ENCODE results near the gene IGLL1.
"Not testable (repeated sequence)": the region's sequence is repeated elsewhere in the genome, so short reads cannot be mapped to it uniquely, and the experiment has no call there.

IGLL1 gene

GRCh38 chr22:23548501-23549197, 31.4 kb downstream of the IGLL1 start:
- Histone ChIP-seq H3K9ac (ENCODE audit: low read length) (no peak overlapping the region), H3K27ac (ENCODE audit: low read length) (no peak overlapping the region), H3K9me3 (replicated peaks; ENCODE audit: insufficient read depth, low read length) (no peaks in the 10 kb centered on the region), H4K20me1 (ENCODE audit: insufficient read depth, low read length) (no peaks in the 10 kb centered on the region), H3K36me3 (replicated peaks; ENCODE audit: insufficient read depth, low read length) (no peaks in the 10 kb centered on the region), H3K4me1 (ENCODE audit: low read length) (no peaks in the 10 kb centered on the region), H3K4me3 (ENCODE audit: low read length) (no peak overlapping the region), H3F3A (ENCODE audit: insufficient read depth, low read length) (no peaks in the 10 kb centered on the region), H3K4me2 (ENCODE audit: low read depth, low read length) (no peak overlapping the region), H3K79me2 (ENCODE audit: low read length) (no peaks in the 10 kb centered on the region), H3K27me3 (replicated peaks; ENCODE audit: insufficient read depth, low read length) (peaks cover 48% of the 10 kb centered on the region), H2AFZ (ENCODE audit: low read length) (no peak overlapping the region), H3K9me2 (replicated peaks; ENCODE audit: insufficient read depth, low read length) (no peaks in the 10 kb centered on the region)
- no peak for TF ChIP-seq CTCF (IDR thresholded peaks at IDR 0.05; ENCODE audit: low read length)
- TF ChIP-seq EZH2phosphoT487 (IDR thresholded peaks at IDR 0.05; ENCODE audit: low read length), result no peak
- no peak for TF ChIP-seq EZH2 (optimal IDR thresholded peaks at IDR 0.05; ENCODE audit: low read depth, low read length)
- DNase-seq, result no peak

- Histone ChIP-seq H3K9me3 (replicated peaks; ENCODE audit: insufficient read depth, low read length) (no peaks in the 10 kb centered on the region), H3K9me2 (replicated peaks; ENCODE audit: insufficient read depth, low read length) (no peaks in the 10 kb centered on the region), H4K20me1 (ENCODE audit: insufficient read depth, low read length) (no peaks in the 10 kb centered on the region), H2AFZ (ENCODE audit: low read length) (no peak overlapping the region), H3K27ac (ENCODE audit: low read length) (no peak overlapping the region), H3K27me3 (replicated peaks; ENCODE audit: insufficient read depth, low read length) (peaks cover 48% of the 10 kb centered on the region), H3K4me1 (ENCODE audit: low read length) (no peaks in the 10 kb centered on the region), H3K9ac (ENCODE audit: low read length) (no peak overlapping the region), H3K4me2 (ENCODE audit: low read depth, low read length) (no peak overlapping the region), H3K36me3 (replicated peaks; ENCODE audit: insufficient read depth, low read length) (no peaks in the 10 kb centered on the region), H3K4me3 (ENCODE audit: low read length) (no peak overlapping the region), H3F3A (ENCODE audit: insufficient read depth, low read length) (no peaks in the 10 kb centered on the region), H3K79me2 (ENCODE audit: low read length) (no peaks in the 10 kb centered on the region)
- DNase-seq, result no peak
- TF ChIP-seq CTCF (IDR thresholded peaks at IDR 0.05; ENCODE audit: low read length) (no peak), EZH2 (optimal IDR thresholded peaks at IDR 0.05; ENCODE audit: low read depth, low read length) (no peak), EZH2phosphoT487 (IDR thresholded peaks at IDR 0.05; ENCODE audit: low read length) (no peak)
Measured at GRCh38 chr22:23547818-23548500, 32.1 kb downstream of the IGLL1 start.

DNA sequence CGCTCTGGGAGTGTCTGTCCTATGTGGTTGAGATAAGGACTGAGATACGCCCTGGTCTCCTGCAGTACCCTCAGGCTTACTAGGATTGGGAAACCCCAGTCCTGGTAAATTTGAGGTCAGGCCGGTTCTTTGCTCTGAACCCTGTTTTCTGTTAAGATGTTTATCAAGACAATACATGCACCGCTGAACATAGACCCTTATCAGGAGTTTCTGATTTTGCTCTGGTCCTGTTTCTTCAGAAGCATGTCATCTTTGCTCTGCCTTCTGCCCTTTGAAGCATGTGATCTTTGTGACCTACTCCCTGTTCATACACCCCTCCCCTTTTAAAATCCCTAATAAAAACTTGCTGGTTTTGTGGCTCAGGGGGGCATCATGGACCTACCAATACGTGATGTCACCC, 32.7 kb downstream of the IGLL1 start:
- H3K4me3 ChIP-seq (ENCODE audit: low read length); H3K9me2 ChIP-seq (replicated peaks; ENCODE audit: insufficient read depth, low read length); H3K36me3 ChIP-seq (replicated peaks; ENCODE audit: insufficient read depth, low read length); H3K27ac ChIP-seq (ENCODE audit: low read length); H3K9me3 ChIP-seq (replicated peaks; ENCODE audit: insufficient read depth, low read length); H3F3A ChIP-seq (ENCODE audit: insufficient read depth, low read length); H3K9ac ChIP-seq (ENCODE audit: low read length); H3K4me1 ChIP-seq (ENCODE audit: low read length); DNase-seq; H4K20me1 ChIP-seq (ENCODE audit: insufficient read depth, low read length); H3K4me2 ChIP-seq (ENCODE audit: low read depth, low read length); H2AFZ ChIP-seq (ENCODE audit: low read length); H3K79me2 ChIP-seq (ENCODE audit: low read length): not testable (repeated sequence)
- H3K27me3 ChIP-seq (replicated peaks; ENCODE audit: insufficient read depth, low read length), result peaks cover 43% of the 10 kb centered on the region

GRCh38 chr22:23544852-23545251, 35.2 kb downstream of the IGLL1 start:
- Histone ChIP-seq H3K9me3 (replicated peaks; ENCODE audit: insufficient read depth, low read length) (no peaks in the 10 kb centered on the region), H3K4me2 (ENCODE audit: low read depth, low read length) (no peak overlapping the region), H3K4me3 (ENCODE audit: low read length) (no peak overlapping the region), H3K4me1 (ENCODE audit: low read length) (no peaks in the 10 kb centered on the region), H3K9ac (ENCODE audit: low read length) (no peak overlapping the region), H2AFZ (ENCODE audit: low read length) (no peak overlapping the region), H3F3A (ENCODE audit: insufficient read depth, low read length) (no peaks in the 10 kb centered on the region), H3K27ac (ENCODE audit: low read length) (no peak overlapping the region), H3K36me3 (replicated peaks; ENCODE audit: insufficient read depth, low read length) (no peaks in the 10 kb centered on the region), H4K20me1 (ENCODE audit: insufficient read depth, low read length) (no peaks in the 10 kb centered on the region), H3K27me3 (replicated peaks; ENCODE audit: insufficient read depth, low read length) (peaks cover 25% of the 10 kb centered on the region), H3K9me2 (replicated peaks; ENCODE audit: insufficient read depth, low read length) (no peaks in the 10 kb centered on the region), H3K79me2 (ENCODE audit: low read length) (no peaks in the 10 kb centered on the region)
- no peak for DNase-seq
- TF ChIP-seq EZH2 (optimal IDR thresholded peaks at IDR 0.05; ENCODE audit: low read depth, low read length), result no peak

DNA sequence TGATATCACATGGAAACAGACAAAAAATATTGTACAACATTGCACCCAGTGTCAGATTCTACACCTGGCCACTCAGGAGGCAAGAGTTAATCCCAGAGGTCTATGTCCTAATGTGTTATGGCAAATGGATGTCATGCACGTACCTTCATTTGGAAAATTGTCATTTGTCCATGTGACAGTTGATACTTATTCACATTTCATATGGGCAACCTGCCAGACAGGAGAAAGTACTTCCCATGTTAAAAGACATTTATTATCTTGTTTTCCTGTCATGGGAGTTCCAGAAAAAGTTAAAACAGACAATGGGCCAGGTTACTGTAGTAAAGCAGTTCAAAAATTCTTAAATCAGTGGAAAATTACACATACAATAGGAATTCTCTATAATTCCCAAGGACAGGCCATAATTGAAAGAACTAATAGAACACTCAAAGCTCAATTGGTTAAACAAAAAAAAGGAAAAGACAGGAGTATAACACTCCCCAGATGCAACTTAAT, 36.5 kb downstream of the IGLL1 start:
- peaks cover 18% of the 10 kb centered on the region; the same call in 1 of the 2 replicates for H3K27me3 ChIP-seq (replicated peaks; ENCODE audit: insufficient read depth, low read length)

More for the DNA sequence above, 36.5 kb downstream of the IGLL1 start:
- not testable (repeated sequence) for H3K4me3 ChIP-seq (ENCODE audit: low read length); H3K9ac ChIP-seq (ENCODE audit: low read length); DNase-seq; H3K9me2 ChIP-seq (replicated peaks; ENCODE audit: insufficient read depth, low read length); H4K20me1 ChIP-seq (ENCODE audit: insufficient read depth, low read length); H3K4me2 ChIP-seq (ENCODE audit: low read depth, low read length); H3K27ac ChIP-seq (ENCODE audit: low read length); H2AFZ ChIP-seq (ENCODE audit: low read length); H3K4me1 ChIP-seq (ENCODE audit: low read length); H3K36me3 ChIP-seq (replicated peaks; ENCODE audit: insufficient read depth, low read length); H3K9me3 ChIP-seq (replicated peaks; ENCODE audit: insufficient read depth, low read length); H3K79me2 ChIP-seq (ENCODE audit: low read length); H3F3A ChIP-seq (ENCODE audit: insufficient read depth, low read length)
